ENCODE data around the gene AVEN.

DNA sequence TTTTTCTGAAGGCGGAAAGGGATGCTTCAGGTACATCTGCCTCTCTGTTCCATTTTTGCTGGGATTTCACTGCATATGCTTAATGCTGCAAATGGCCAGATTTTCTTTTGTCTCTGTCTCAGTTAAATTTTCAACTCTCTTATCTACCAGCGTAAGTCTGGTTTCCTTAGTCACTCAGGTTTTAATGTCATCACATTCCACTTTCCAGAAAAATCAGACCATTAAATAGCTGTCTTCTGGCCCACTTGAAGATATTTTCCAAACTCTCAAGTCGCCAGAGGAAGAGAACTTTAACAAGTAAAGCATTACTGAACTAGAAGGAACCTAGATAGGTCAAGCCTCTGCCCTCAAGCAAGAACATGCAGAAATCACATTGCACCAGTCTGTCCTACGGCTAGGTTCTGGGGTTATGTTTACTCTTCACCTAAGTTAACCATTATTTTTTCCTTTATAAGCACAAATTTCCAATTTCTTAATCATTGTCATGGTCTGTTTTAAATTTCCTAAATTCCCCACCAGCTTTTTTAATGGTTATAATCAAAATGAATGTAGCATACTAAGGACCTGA, 26.5 kb downstream of the AVEN start:
- TF ChIP-seq ZNF121 (CRISPR knock-in tag; IDR thresholded peaks at IDR 0.05) (no peak), SKI (IDR thresholded peaks at IDR 0.05; ENCODE audit: partially characterized antibody) (no peak)
- TF ChIP-seq, protein P1, sequence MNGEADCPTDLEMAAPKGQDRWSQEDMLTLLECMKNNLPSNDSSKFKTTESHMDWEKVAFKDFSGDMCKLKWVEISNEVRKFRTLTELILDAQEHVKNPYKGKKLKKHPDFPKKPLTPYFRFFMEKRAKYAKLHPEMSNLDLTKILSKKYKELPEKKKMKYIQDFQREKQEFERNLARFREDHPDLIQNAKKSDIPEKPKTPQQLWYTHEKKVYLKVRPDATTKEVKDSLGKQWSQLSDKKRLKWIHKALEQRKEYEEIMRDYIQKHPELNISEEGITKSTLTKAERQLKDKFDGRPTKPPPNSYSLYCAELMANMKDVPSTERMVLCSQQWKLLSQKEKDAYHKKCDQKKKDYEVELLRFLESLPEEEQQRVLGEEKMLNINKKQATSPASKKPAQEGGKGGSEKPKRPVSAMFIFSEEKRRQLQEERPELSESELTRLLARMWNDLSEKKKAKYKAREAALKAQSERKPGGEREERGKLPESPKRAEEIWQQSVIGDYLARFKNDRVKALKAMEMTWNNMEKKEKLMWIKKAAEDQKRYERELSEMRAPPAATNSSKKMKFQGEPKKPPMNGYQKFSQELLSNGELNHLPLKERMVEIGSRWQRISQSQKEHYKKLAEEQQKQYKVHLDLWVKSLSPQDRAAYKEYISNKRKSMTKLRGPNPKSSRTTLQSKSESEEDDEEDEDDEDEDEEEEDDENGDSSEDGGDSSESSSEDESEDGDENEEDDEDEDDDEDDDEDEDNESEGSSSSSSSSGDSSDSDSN (CRISPR knock-in tag; IDR thresholded peaks at IDR 0.05) = no peak

Data from HepG2 (cell line).